Fibroblast of mammary gland (primary cell): ENCODE measurements around the gene SYNM.

Experiments
- DNase-seq: peaks from one replicate; pipeline ENCODE4 v3.0.0-alpha.2; 2010; ENCODE audit warnings: low read depth
- H3K4me3 ChIP-seq: 2 replicates; pipeline ENCODE4 v1.5.1; 2011; ENCODE audit warnings: low read depth, mild to moderate bottlenecking, low read length, moderate library complexity; ENCODE audit not compliant: control insufficient read depth
- TF ChIP-seq, protein P1 (sequence below): conservative IDR thresholded peaks from 2 replicates; pipeline ENCODE4 v1.5.1; 2011; ENCODE audit warnings: low read depth, low read length, inconsistent platforms; ENCODE audit not compliant: control insufficient read depth, insufficient read depth

Gene SYNM

DNA sequence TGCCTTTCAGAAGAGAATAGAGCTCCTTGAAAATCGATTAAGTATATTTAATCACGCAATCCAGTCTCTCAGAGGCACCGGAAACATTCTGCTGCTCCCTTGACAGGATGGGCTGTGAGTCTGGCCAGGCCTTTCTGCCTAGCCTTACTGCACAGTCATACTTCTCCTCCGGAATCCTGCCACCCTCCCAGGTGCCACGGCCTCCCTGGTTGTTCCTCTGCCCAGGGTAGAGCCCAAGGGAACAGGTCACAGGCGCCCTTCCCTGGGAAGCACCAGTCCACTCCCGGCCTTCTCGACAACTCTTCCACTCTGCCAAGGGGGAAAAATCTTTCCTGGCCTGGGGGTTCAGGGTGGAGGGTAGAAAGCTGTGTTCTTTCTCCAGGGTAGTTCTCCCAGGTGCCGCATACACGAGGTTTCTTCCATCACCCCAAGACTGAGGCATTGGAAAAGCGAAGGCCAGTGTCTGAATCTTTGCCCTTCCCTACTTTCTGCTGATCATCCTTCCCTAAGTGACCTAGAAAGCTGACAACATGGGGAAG, 17.4 kb upstream of the SYNM start:
- no peak overlapping the region for H3K4me3 ChIP-seq
- TF ChIP-seq, protein P1, sequence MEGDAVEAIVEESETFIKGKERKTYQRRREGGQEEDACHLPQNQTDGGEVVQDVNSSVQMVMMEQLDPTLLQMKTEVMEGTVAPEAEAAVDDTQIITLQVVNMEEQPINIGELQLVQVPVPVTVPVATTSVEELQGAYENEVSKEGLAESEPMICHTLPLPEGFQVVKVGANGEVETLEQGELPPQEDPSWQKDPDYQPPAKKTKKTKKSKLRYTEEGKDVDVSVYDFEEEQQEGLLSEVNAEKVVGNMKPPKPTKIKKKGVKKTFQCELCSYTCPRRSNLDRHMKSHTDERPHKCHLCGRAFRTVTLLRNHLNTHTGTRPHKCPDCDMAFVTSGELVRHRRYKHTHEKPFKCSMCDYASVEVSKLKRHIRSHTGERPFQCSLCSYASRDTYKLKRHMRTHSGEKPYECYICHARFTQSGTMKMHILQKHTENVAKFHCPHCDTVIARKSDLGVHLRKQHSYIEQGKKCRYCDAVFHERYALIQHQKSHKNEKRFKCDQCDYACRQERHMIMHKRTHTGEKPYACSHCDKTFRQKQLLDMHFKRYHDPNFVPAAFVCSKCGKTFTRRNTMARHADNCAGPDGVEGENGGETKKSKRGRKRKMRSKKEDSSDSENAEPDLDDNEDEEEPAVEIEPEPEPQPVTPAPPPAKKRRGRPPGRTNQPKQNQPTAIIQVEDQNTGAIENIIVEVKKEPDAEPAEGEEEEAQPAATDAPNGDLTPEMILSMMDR: no peak
- DNase-seq: no peak

DNA sequence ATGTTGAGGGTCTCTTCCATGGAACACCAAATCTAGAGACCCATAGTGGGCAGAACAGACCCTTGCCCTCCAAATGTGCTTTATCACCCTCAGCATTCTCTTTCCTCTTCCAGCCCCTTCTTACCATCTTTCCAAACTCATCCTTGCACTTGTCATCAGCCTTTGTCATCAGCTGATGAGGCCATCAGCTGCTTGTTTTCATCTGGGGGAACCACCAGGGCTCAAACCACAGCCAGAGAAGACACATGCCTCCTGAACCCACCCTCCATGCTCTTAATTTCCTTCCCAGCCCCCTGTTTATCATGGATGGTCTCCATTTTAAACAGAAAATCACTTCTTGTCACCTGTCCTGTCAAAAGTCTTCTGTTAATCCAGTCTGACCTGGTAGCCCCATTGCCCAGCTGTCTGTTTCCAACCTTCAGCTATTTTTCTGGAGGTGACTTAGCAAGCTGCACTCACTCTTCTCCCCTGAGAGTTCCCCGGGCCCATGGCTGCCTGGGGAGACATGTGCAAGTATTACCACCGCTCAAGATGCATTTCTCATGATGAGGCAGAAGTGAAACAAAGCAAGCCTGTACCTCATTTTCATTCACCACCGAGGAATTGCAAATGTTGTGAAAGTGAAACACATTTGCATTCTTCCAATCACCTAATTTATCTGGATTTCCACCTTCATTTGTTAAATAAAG, 14.7 kb upstream of the SYNM start:
- DNase-seq: no peak
- no peak overlapping the region for H3K4me3 ChIP-seq
- TF ChIP-seq, protein P1: no peak

DNA sequence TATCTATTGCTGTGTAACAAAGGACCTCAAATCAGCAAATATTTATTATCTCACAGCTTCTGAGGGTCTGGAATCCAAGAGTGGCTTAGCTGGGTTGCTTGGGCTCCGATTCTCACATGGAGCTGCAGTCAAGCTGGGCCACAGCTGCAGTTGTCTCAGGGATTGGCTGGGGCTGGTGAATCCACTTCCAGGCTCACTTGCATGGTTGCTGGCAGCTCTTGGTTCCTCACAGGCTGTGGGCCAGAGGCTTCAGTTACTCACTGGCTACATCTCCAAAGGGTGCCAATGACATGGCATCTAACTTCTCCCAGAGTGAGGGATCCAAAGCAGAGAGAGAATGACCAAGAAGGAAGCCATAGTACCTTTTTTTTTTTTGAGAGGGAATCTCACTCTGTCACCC, 13.9 kb upstream of the SYNM start:
- no peak overlapping the region for H3K4me3 ChIP-seq
- no peak for DNase-seq
- TF ChIP-seq, protein P1: no peak

DNA sequence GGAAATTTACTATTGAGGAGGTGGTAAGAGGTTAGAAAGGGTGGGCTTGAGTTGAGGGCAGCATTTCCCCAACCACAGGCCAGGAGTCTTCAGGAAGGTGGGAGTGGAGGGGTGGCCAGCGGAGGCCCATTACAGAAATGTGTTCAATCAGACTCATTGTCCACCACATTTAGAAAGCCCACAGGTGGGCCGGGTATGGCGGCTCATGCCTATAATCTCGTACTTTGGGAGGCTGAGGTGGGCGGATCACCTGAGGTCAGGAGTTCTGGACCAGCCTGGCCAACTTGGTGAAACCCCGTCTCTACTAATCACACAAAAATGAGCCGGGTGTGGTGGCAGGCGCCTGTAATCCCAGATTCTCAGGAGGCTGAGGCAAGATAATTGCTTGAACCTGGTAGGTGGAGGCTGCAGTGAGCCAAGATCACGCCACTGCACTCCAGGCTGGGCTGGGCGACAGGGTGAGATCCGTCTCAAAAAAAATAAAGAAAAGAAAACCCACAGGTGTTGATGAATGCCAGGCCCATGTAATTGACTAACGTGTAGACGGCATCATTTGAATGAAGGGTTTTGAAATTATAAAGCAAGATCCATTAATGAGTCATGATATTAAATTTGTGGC, 12.2 kb upstream of the SYNM start:
- TF ChIP-seq, protein P1: no peak
- H3K4me3 ChIP-seq: no peak overlapping the region
- DNase-seq: no peak

DNA sequence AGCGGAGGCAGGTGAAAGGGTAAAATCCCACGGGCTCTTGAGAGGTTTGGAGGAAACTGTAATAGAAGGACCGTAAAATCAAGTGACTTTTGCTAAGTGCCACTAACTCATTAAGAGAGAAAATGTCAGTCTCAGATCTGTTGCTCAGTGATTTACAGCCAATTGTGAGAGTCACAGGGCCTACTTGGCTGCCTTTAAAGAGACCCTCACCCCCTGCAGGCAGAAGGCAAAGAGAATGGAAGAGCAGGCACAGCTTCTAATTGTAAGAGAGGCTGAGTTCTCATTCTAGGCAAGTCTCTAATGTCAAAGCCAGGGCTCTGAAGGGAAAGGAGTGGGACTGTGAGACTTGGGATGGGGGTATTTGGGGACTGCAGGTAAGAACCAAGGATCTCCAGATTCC, 9.3 kb upstream of the SYNM start:
- TF ChIP-seq, protein P1: no peak
- DNase-seq: no peak
- H3K4me3 ChIP-seq: no peak overlapping the region

DNA sequence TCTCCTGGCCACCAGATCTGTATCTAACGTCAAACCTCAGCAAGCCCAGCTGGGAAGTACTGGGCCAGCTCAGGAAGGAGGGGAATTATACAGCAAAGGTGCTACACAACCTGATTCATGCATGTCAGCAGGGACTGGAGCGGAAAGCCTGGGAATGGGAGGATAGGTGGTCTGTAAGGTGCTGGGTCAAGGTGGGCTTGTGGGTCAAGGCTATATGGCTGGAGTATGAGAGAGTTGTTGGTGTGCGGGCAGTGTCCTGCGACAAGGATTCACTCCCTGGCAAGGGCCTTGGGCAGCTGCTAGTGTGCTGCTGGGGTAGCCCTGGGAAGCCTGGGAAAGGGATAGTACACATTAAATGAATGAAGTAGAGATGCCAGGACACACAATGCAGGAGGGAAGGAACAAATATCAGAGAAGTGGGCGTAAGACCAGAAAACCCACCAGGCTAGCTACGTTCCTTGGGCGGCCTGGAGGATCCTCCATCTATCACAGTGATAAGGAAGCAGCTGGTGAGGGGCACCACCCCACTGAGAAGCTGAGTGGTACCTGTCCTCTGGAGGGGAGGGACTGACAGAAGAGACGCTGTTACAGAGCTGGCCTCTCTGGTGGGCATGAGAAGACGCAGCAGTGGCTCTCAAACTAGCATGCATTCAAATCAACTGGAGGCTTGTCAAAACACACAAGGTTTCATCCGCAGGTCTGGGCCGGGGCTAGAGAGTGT, 8.5 kb upstream of the SYNM start:
- DNase-seq: no peak
- TF ChIP-seq, protein P1: no peak
- no peak overlapping the region for H3K4me3 ChIP-seq
